H9 (cell line): Measurements from ENCODE around the gene ANAPC2. TPM values are rescaled to one million over a fixed set of nuclear protein-coding genes. Genes with fewer than 3 reads are reported as not detected.

Source experiments
- DNase-seq: peaks from one replicate; pipeline ENCODE4 v3.0.0-alpha.2; 2017
- H2AFZ ChIP-seq: one replicate; pipeline ENCODE4 v1.6.1; 2013; ENCODE audit warnings: mild to moderate bottlenecking, low read length, control low read depth, moderate library complexity
- H2AK5ac ChIP-seq: 2 replicates; pipeline ENCODE4 v1.6.1; 2013; ENCODE audit warnings: low read length, control low read depth, mixed read lengths; ENCODE audit not compliant: insufficient read length
- H2BK120ac ChIP-seq: one replicate; pipeline ENCODE4 v1.6.1; 2013; ENCODE audit warnings: low read depth, mild to moderate bottlenecking, low read length, control low read depth, inconsistent platforms; ENCODE audit not compliant: poor library complexity, severe bottlenecking
- H2BK12ac ChIP-seq: 2 replicates; pipeline ENCODE4 v1.6.1; 2013; ENCODE audit warnings: low read length, control low read depth, mixed read lengths, low read depth; ENCODE audit not compliant: insufficient read length
- H2BK15ac ChIP-seq: 2 replicates; pipeline ENCODE4 v1.6.1; 2013; ENCODE audit warnings: low read depth, low read length, control low read depth
- H2BK20ac ChIP-seq: one replicate; pipeline ENCODE4 v1.6.1; 2013; ENCODE audit warnings: low read depth, mild to moderate bottlenecking, low read length, control low read depth, inconsistent platforms; ENCODE audit not compliant: poor library complexity, severe bottlenecking
- H2BK5ac ChIP-seq: 2 replicates; pipeline ENCODE4 v1.6.1; 2013; ENCODE audit warnings: low read length, control low read depth, mixed read lengths; ENCODE audit not compliant: insufficient read length
- H3K14ac ChIP-seq: 2 replicates; pipeline ENCODE4 v1.6.1; 2013; ENCODE audit warnings: low read length, control low read depth; ENCODE audit not compliant: insufficient read depth
- H3K18ac ChIP-seq: 2 replicates; pipeline ENCODE4 v1.6.1; 2013; ENCODE audit warnings: low read depth, mild to moderate bottlenecking, mixed read lengths, low read length, control low read depth; ENCODE audit not compliant: insufficient read length
- H3K23ac ChIP-seq: 2 replicates; pipeline ENCODE4 v1.6.1; 2013; ENCODE audit warnings: low read length, control low read depth, mixed read lengths, low read depth; ENCODE audit not compliant: insufficient read length
- H3K23me2 ChIP-seq: 2 replicates; pipeline ENCODE4 v1.6.1; 2013; ENCODE audit warnings: low read depth, mild to moderate bottlenecking, mixed read lengths, low read length, control low read depth; ENCODE audit not compliant: insufficient read length, poor library complexity, severe bottlenecking
- H3K27ac ChIP-seq: 2 replicates; pipeline ENCODE4 v1.5.1; 2013; ENCODE audit warnings: low read length, control low read depth, mixed read lengths, low read depth; ENCODE audit not compliant: insufficient read length
- H3K27me3 ChIP-seq: 2 replicates; pipeline ENCODE4 v1.6.1; 2013; ENCODE audit warnings: low read length, control low read depth, inconsistent platforms; ENCODE audit not compliant: insufficient read depth
- H3K4ac ChIP-seq: 2 replicates; pipeline ENCODE4 v1.6.1; 2013; ENCODE audit warnings: low read depth, mild to moderate bottlenecking, control low read depth, inconsistent platforms, low read length, moderate library complexity
- H3K4me1 ChIP-seq: 2 replicates; pipeline ENCODE4 v1.6.1; 2013; ENCODE audit warnings: low read length, control low read depth, inconsistent platforms; ENCODE audit not compliant: insufficient read depth
- H3K4me2 ChIP-seq: 2 replicates; pipeline ENCODE4 v1.6.1; 2013; ENCODE audit warnings: low read length, control low read depth, mixed read lengths; ENCODE audit not compliant: insufficient read length, insufficient read depth
- H3K56ac ChIP-seq: 2 replicates; pipeline ENCODE4 v1.6.1; 2013; ENCODE audit warnings: low read depth, mild to moderate bottlenecking, mixed read lengths, low read length, control low read depth; ENCODE audit not compliant: insufficient read length
- H3K79me1 ChIP-seq: 2 replicates; pipeline ENCODE4 v1.6.1; 2013; ENCODE audit warnings: low read depth, mild to moderate bottlenecking, moderate library complexity, low read length, control low read depth, inconsistent platforms; ENCODE audit not compliant: insufficient read depth, poor library complexity, severe bottlenecking
- H3K79me2 ChIP-seq: 2 replicates; pipeline ENCODE4 v1.6.1; 2013; ENCODE audit warnings: low read length, control low read depth, inconsistent platforms; ENCODE audit not compliant: insufficient read depth
- H3K9ac ChIP-seq: 2 replicates; pipeline ENCODE4 v1.6.1; 2013; ENCODE audit warnings: low read length, control low read depth, mixed read lengths; ENCODE audit not compliant: insufficient read length; ENCODE audit errors: extremely low read depth
- H3K9me3 ChIP-seq: one replicate; pipeline ENCODE4 v1.6.1; 2013; ENCODE audit warnings: low read depth, low read length, inconsistent platforms; ENCODE audit not compliant: control insufficient read depth
- H3T11ph ChIP-seq: one replicate; pipeline ENCODE4 v1.6.1; 2013; ENCODE audit warnings: mild to moderate bottlenecking, low read length, control low read depth, inconsistent platforms
- H4K20me1 ChIP-seq: one replicate; pipeline ENCODE4 v1.6.1; 2013; ENCODE audit not compliant: control insufficient read depth, insufficient read length, insufficient read depth
- H4K5ac ChIP-seq: 2 replicates; pipeline ENCODE4 v1.6.1; 2013; ENCODE audit warnings: low read depth, mild to moderate bottlenecking, mixed read lengths, low read length, control low read depth; ENCODE audit not compliant: insufficient read length
- H4K8ac ChIP-seq: replicated peaks from 2 replicates; pipeline ENCODE4 v1.6.1; 2013; ENCODE audit warnings: low read length, control low read depth, mixed read lengths, low read depth; ENCODE audit not compliant: insufficient read length
- H4K91ac ChIP-seq: 2 replicates; pipeline ENCODE4 v1.6.1; 2013; ENCODE audit warnings: low read depth, mild to moderate bottlenecking, moderate library complexity, mixed read lengths, low read length, control low read depth; ENCODE audit not compliant: insufficient read length
- H3K27ac Mint-ChIP-seq, 3 experiments: 2 replicates in 2 of 3; 3 replicates in 1 of 3; pipeline ENCODE4 v1.8.0; 2020 to 2021; ENCODE audit warnings: mixed read lengths in 3 of 3, mild to moderate bottlenecking in 1 of 3, moderate library complexity in 1 of 3
- H3K27me3 Mint-ChIP-seq: 2 replicates; pipeline ENCODE4 v1.8.0; 2021; ENCODE audit warnings: low read depth, mild to moderate bottlenecking, moderate library complexity, mixed read lengths
- H3K36me3 Mint-ChIP-seq, 3 experiments: 2 replicates in 2 of 3; 3 replicates in 1 of 3; pipeline ENCODE4 v1.8.0; 2020 to 2021; ENCODE audit warnings: low read depth in 3 of 3, mixed read lengths in 3 of 3; ENCODE audit not compliant: insufficient read depth in 1 of 3
- H3K4me1 Mint-ChIP-seq, 2 experiments: 2 replicates each; pipeline ENCODE4 v1.8.0; 2020; ENCODE audit warnings: mixed read lengths in 2 of 2
- H3K4me3 Mint-ChIP-seq, 2 experiments: 2 replicates in 1 of 2; 3 replicates in 1 of 2; pipeline ENCODE4 v1.8.0; 2020 to 2021; ENCODE audit warnings: mild to moderate bottlenecking in 2 of 2, mixed read lengths in 2 of 2, moderate library complexity in 1 of 2
- H3K9me3 Mint-ChIP-seq, 2 experiments: 2 replicates in 1 of 2; 3 replicates in 1 of 2; pipeline ENCODE4 v1.8.0; 2020; ENCODE audit warnings: mild to moderate bottlenecking in 2 of 2, mixed read lengths in 2 of 2, moderate library complexity in 1 of 2
- CTCF ChIP-seq: fragments of 200-600 bp; sonication (generic); conservative IDR thresholded peaks from 3 replicates; pipeline ENCODE4 v1.8.0; 2021; ENCODE audit warnings: antibody characterized with exemption, mild to moderate bottlenecking
- WGBS: extraction: QIAGEN DNeasy Blood & Tissue Kit; methylation state at CpG from one replicate; pipeline ENCODE4 v1.1.7; 2013; ENCODE audit warnings: missing lambda C conversion rate, low lambda C conversion rate, mixed read lengths; ENCODE audit not compliant: insufficient read length; ENCODE audit errors: extremely low coverage; 5-methylcytosine and 5-hydroxymethylcytosine counted together
- total RNA-seq: library from RNA; stranded (reverse); gene quantifications from 2 replicates; pipeline ENCODE4 v1.2.1, GENCODE V29; 2021

The ANAPC2 gene
- total RNA-seq, 1 experiment from 2014 or later, result 54.8 TPM

- Histone ChIP-seq H3K4me2 (no peak overlapping the region), H2BK5ac (no peak overlapping the region), H2BK120ac (no peak overlapping the region), H4K91ac (no peak overlapping the region), H3K27ac (no peak overlapping the region), H2AFZ (no peak overlapping the region), H3K79me2 (no peaks in the 10 kb centered on the region), H3K27me3 (peaks cover 12% of the 10 kb centered on the region; the same call in 1 of the 2 replicates), H3K23me2 (peaks cover 4% of the 10 kb centered on the region), H2AK5ac (no peak overlapping the region), H4K8ac (no peak overlapping the region), H3K79me1 (no peaks in the 10 kb centered on the region), H3K9me3 (no peaks in the 10 kb centered on the region), H2BK20ac (no peak overlapping the region), H3K56ac (no peak overlapping the region), H4K5ac (no peak overlapping the region), H2BK12ac (no peak overlapping the region), H3K23ac (no peak overlapping the region), H3K9ac (no peak overlapping the region), H3T11ph (no peak overlapping the region), H3K18ac (no peak overlapping the region), H2BK15ac (no peak overlapping the region), H3K14ac (no peak overlapping the region), H3K4ac (no peak overlapping the region), H3K4me1 (no peaks in the 10 kb centered on the region), H4K20me1 (no peaks in the 10 kb centered on the region)
- Mint-ChIP-seq H3K27me3 (peaks cover 78% of the 10 kb centered on the region), H3K9me3 (no peaks in the 10 kb centered on the region; a peak in 1 of 5 replicates), H3K4me3 (no peak overlapping the region), H3K27ac (no peak overlapping the region), H3K4me1 (peaks cover 0 to 12% of the 10 kb centered on the region in 2 experiments; a peak in 2 of 4 replicates), H3K36me3 (no peaks in the 10 kb centered on the region)
- no peak for DNase-seq
- TF ChIP-seq CTCF, result no peak
- no CpG with 5 or more reads among the region's 4 CpGs for WGBS
Observed at GRCh38 chr9:137134191-137134590, 54.2 kb downstream of the ANAPC2 start.
